Esophagus mucosa (tissue), 1 donor: Measurements from ENCODE around the gene PITRM1. TPM values are rescaled to one million over a fixed set of nuclear protein-coding genes. Genes with fewer than 3 reads are reported as not detected.

Source experiments
- ATAC-seq: fragments of 200-7000 bp; cut with Tn5 transposase; one replicate; pipeline ENCODE4 v1.9.1; 2020
- total RNA-seq: library from RNA; stranded (reverse); gene quantifications from one replicate; pipeline ENCODE4 v1.2.4, GENCODE V29; 2023
- donor health status: DM: yes; HTN: yes; CAD: no.

PITRM1 gene
- total RNA-seq, 1 donor from 2014 or later = 43.0 TPM

DNA sequence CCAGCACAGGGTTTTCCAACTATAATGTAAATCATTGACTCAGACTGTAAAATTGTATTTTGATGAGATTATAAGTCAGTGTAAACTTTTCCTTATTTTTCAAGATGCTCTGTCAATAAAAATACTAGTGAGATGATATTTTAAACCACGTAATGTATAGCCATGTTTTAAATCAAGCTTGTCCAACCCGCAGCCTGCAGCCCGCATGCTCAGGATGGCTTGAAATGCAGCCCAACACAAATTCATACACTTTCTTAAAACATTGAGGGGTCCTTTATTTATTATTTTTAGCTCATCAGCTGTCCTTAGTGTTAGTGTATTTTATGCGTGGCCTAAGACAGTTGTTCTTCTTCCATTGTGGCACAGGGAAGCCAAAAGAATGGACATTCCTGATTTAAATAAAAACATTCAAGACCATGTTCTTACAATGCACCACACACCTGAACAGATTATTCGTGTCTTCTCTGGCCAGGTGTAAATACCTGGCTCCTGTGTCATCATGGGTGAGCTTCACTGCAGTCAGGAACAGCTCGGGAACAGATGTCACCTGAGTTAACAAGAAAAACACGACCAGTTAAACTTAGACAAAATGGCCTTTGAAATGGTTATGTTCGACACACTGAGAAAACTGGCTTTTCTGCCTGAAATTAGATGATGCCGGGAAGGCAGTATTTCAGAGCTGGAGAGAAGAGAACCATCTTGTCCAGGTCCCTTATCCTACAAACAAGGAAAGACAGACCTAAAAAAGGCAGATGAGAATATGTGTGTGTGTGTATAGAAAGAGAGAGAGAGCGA, 5.9 kb downstream of the PITRM1 start:
- no peak for ATAC-seq

GRCh38 chr10:3165196-3165595, 7.4 kb downstream of the PITRM1 start:
- ATAC-seq = no peak

GRCh38 chr10:3163879-3164278, 8.7 kb downstream of the PITRM1 start:
- ATAC-seq = no peak

DNA sequence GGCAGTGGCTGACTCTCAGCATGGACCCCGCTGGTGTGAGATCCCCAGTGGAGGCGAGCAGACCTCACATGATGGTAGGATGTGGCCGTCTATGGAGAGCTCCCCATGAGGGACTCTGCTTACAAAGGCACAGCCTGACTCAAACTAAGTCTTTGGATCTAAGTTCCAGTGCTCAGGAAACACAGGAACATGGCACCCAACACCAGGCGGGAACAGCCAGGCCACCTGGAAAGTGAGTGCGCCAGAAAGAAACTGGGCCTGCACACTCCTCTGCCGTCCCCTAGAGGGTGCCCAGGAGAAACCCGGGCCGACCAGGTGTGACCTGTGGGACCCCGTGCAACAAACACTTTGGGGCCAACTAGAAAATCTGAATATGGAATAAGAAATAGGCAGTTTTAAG, 10.0 kb downstream of the PITRM1 start:
- ATAC-seq = no peak

DNA sequence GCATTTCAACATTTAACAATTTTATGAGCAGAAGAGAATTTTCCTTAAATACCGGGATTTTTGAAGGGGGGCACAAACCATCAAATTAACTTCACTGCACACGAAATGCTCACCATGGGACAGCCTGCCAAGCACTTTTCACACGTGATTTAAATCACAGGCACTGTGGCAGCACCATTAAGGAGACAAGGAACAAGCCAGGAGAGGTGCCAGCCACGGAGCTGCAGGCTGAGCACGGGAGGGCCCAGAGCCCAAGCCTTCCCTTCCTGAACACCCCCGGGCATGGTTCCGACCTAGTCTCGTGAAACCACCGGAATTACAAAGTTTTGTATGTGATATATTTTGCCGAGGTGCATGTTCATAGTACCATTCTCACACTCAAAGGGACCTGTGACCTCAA, 13.4 kb downstream of the PITRM1 start:
- no peak for ATAC-seq

DNA sequence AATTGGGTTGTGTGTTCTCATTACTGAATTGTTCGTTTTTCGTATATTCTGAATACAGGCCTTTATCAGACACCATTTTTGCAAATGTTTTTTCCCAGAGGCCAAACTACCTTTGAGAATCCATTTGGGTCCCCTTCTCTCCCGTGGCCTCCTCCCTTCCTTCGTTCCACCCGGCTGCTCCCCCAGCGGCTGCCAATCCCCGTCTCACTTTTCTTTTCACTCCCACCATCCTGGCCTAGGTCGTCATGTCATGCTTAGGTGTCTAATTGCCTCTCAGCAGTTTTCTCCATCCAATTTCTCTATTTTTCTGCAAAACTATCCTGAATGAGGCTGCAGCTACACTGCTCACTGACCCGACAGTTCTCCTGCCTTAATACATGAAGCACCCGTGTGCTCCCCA, 17.9 kb downstream of the PITRM1 start:
- no peak for ATAC-seq

GRCh38 chr10:3152566-3152935, 20.0 kb downstream of the PITRM1 start:
- ATAC-seq = no peak

GRCh38 chr10:3151889-3152565, 20.6 kb downstream of the PITRM1 start:
- no peak for ATAC-seq

DNA sequence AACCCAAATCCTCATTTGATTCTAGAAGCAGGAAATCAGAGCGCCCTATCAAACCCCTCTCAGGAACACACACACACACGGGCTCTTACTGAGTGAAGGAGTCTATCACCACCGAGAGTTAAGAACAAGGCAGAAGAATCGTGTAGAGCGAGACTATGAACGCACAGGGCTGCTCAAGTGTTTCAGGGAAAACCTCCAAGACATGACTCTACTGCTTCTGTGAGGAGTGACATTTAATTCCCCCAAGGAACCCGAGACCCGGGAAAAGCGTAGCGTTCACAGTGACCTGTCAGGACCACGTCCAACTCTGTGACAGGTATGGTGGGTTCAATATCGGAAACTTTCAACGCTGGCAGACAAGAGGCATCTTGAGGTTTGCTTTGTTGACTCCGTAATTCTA, 21.6 kb downstream of the PITRM1 start:
- ATAC-seq = no peak

DNA sequence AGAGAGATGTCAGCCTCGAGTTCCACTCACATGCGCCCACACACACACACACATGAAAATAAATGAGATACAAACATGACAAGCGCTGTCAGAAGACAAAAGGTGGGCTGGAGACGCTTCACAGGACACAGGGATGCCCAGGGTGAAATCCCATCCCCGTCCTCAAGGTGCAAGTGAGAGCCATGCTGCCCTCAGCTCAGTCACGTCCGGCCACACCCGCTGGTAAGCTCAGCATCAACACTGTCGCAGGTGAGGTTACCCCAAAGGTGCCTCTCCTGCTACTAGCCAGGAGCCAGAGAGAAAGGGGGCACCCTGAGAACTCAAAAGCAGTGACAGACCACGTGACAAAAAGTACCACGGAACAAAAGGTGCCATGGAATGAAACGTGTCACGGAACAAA, 22.2 kb downstream of the PITRM1 start:
- ATAC-seq = no peak

- no peak for ATAC-seq
Observed at GRCh38 chr10:3149918-3150317, 22.7 kb downstream of the PITRM1 start.

GRCh38 chr10:3148994-3149393, 23.6 kb downstream of the PITRM1 start:
- ATAC-seq = no peak

DNA sequence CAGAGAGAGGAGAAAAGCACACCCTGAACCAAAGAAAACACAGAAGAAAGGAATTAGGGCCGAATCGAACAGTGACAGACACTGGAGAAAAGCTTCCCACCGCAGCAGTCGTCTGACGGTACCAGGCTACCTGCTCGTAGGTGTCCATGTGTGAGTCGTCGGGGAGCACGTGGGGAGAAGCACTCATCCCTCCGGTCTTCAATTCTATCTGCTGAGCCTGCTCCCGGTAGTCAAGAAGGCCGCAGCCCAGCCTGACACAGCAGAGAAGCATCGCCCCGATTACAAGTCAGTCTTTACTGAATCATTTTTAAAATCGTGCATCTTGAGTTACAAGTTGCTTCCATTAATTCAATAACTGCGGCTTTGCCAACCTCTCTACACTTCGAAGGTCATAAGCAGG, 24.5 kb downstream of the PITRM1 start:
- ATAC-seq = no peak

DNA sequence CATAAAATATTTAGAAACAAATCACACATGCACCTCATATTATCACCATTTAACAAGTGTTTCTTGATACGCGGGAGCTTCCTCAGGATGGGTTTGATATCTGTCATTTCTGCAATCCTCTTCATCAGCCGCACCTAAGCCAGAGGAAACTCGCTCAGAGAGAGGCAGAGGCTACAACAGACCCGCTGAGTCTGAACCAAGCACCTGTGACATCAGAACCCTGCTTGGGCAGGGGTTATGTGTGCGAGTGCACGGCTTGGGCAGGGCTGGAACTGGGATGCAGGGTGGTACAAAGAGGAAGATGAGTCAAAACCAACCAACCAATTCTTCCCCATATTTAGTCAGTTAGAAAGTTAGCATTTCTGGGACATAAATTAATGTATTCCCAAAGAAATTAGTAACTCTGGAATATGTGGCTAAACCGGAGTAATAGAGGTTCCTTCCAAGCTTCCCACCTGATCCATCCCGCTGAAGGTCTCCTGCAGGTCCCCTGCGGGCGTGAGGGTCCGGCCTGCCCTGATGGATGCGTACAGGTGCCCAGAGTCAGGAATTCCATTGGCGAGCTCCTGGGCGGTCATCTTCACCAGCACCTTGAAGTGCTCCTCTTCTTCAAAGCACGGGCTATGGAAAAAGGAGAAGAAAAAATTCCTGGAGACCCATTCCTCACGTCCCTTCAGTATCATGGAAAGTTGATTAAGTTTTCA, 25.3 kb downstream of the PITRM1 start:
- no peak for ATAC-seq

DNA sequence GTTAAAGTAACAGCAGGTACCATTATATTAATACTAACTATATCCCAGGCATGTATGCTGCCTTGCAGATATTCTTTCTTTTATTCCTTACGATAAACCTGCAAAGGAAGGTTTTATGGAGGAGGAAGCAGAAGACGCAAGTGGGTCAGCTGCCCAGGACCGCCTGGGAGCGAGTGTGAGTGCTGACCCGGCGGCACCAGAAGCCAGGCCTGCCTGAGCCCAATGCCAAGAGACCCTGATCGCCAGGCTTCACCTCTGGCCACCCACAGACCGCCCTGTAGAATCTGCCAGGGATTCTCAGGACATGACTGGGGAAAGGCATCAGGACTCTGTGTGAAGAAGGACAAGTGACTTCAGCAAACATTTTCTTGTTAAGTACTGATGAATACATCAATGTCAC, 26.3 kb downstream of the PITRM1 start:
- no peak for ATAC-seq

GRCh38 chr10:3145366-3145765, 27.2 kb downstream of the PITRM1 start:
- ATAC-seq = no peak

GRCh38 chr10:3143791-3144434, 28.7 kb downstream of the PITRM1 start:
- peak; percentile 21 for ATAC-seq

- ATAC-seq = no peak
Observed at GRCh38 chr10:3143366-3143765, 29.2 kb downstream of the PITRM1 start.

GRCh38 chr10:3142146-3142875, 30.3 kb downstream of the PITRM1 start:
- ATAC-seq = peak; percentile 17

GRCh38 chr10:3141351-3142005, 31.1 kb downstream of the PITRM1 start:
- no peak for ATAC-seq

DNA sequence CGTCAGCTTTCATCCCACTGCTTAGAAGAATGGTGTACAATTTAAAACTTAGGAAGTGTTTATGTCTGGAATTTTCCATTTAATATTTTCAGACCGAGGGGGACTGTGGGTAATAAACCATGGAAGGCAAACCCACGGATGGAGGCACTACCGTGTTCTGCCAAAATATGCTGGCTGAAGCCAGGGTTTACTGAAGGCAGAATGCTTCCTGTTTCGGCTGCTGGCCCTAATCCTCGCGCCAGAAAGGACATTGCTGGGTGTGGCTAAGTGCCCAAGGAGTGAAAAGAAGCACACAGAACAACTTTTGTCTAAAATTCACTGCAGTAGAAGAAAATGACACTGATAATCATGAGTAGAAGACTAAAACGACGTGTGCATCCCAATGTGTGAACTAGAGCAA, 32.3 kb downstream of the PITRM1 start:
- ATAC-seq = no peak
